Stimulated activated memory B cell treated with anti-CD40 and anti-IgM and Interleukin-4, amounts not matched to agents 10 μg/mL and 1 μg/mL and 100 μg/mL, for 72 hours (primary cell): ENCODE data around the gene CNOT3.
"Not testable (repeated sequence)": the region's sequence is repeated elsewhere in the genome, so short reads cannot be mapped to it uniquely, and the experiment has no call there.

Source experiments
- ATAC-seq: fragments of 150-1000 bp; cut with Tn5 transposase; 2 replicates; pipeline ENCODE4 v1.10.0; 2021
- H3K27ac Mint-ChIP-seq: one replicate; pipeline ENCODE4 v1.8.0; 2022; ENCODE audit warnings: mild to moderate bottlenecking, mixed read lengths
- H3K27me3 Mint-ChIP-seq: one replicate; pipeline ENCODE4 v1.8.0; 2022; ENCODE audit warnings: mixed read lengths
- H3K36me3 Mint-ChIP-seq: one replicate; pipeline ENCODE4 v1.8.0; 2022; ENCODE audit warnings: mixed read lengths
- H3K4me1 Mint-ChIP-seq: one replicate; pipeline ENCODE4 v1.8.0; 2022; ENCODE audit warnings: mixed read lengths
- H3K4me3 Mint-ChIP-seq: one replicate; pipeline ENCODE4 v1.8.0; 2022; ENCODE audit warnings: mild to moderate bottlenecking, moderate library complexity, mixed read lengths
- H3K9me3 Mint-ChIP-seq: one replicate; pipeline ENCODE4 v1.8.0; 2022; ENCODE audit warnings: mixed read lengths

The CNOT3 gene

GRCh38 chr19:54188215-54188871, 50.8 kb downstream of the CNOT3 start:
- Mint-ChIP-seq H3K36me3 (peaks cover 17% of the 10 kb centered on the region), H3K9me3 (no peaks in the 10 kb centered on the region)

GRCh38 chr19:54189145-54189734, 51.7 kb downstream of the CNOT3 start, which contains the start of gene MBOAT7:
TSS of gene MBOAT7 (minus strand) at chr19:54189580. CDS start at chr19:54188508, 1,072 bp downstream.
- Mint-ChIP-seq H3K4me1 (peaks cover 42% of the 10 kb centered on the region), H3K4me3 (peak within 1 kb of the TSS; percentile 87), H3K27me3 (no peaks in the 10 kb centered on the region), H3K9me3 (no peaks in the 10 kb centered on the region), H3K27ac (peak within 1 kb of the TSS; percentile 96), H3K36me3 (peaks cover 11% of the 10 kb centered on the region)
- peak; percentile 35 for ATAC-seq

More at GRCh38 chr19:54188215-54188871, 50.8 kb downstream of the CNOT3 start:
- no peak for ATAC-seq
- H3K4me1 Mint-ChIP-seq, result peaks cover 42% of the 10 kb centered on the region
- H3K27ac Mint-ChIP-seq, result peak overlapping the region; percentile 43
- H3K27me3 Mint-ChIP-seq, result no peaks in the 10 kb centered on the region
- peak overlapping the region; percentile 87 for H3K4me3 Mint-ChIP-seq

DNA sequence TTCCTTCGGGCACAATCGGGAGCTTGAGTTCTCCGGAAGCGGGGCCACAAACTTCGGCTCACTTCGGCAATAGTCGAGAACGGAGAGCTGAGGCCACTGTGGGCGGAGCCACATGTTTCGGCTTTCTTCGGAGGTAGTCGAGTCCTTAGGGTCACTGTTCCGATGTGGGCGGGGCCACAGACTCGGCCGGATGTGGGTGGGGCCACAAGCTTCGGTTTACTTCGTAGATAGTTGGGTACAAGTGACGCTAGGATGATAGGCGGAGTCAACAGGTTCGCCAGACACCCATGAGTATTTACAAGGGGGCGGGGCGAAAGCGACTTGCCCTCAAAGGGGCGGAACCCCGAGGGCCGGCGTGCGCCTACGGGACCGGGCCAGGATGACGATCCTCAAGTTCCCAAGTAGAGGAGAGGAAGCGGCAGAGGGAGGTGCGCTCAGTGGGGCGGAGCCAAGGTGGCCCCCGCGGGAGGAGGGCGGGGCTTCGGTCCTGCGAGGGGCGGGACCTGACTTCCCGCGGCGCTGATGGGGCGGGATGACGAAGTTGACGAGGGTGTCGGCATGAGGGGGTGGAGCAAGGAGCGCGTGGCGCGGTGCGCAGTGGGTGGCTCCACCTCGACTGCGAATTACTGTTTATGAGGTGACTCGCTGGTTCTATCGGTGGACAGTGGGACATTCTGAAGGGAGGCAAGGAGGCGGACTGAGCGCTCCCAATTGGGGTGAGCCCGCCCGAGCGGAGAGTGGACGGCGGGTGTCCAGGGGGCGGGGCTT, 52.4 kb downstream of the CNOT3 start:
- Mint-ChIP-seq H3K9me3 (no peaks in the 10 kb centered on the region), H3K36me3 (peaks cover 10% of the 10 kb centered on the region)
- peak; percentile 79 for ATAC-seq

GRCh38 chr19:54190503-54191010, 53.0 kb downstream of the CNOT3 start:
- peak; percentile 81 for ATAC-seq
- Mint-ChIP-seq H3K27me3 (no peaks in the 10 kb centered on the region), H3K27ac (peak overlapping the region; percentile 96)

More for the DNA sequence above, 52.4 kb downstream of the CNOT3 start:
- peak overlapping the region; percentile 87 for H3K4me3 Mint-ChIP-seq
- H3K27me3 Mint-ChIP-seq, result no peaks in the 10 kb centered on the region
- H3K27ac Mint-ChIP-seq, result peak overlapping the region; percentile 96
- peaks cover 42% of the 10 kb centered on the region for H3K4me1 Mint-ChIP-seq

DNA sequence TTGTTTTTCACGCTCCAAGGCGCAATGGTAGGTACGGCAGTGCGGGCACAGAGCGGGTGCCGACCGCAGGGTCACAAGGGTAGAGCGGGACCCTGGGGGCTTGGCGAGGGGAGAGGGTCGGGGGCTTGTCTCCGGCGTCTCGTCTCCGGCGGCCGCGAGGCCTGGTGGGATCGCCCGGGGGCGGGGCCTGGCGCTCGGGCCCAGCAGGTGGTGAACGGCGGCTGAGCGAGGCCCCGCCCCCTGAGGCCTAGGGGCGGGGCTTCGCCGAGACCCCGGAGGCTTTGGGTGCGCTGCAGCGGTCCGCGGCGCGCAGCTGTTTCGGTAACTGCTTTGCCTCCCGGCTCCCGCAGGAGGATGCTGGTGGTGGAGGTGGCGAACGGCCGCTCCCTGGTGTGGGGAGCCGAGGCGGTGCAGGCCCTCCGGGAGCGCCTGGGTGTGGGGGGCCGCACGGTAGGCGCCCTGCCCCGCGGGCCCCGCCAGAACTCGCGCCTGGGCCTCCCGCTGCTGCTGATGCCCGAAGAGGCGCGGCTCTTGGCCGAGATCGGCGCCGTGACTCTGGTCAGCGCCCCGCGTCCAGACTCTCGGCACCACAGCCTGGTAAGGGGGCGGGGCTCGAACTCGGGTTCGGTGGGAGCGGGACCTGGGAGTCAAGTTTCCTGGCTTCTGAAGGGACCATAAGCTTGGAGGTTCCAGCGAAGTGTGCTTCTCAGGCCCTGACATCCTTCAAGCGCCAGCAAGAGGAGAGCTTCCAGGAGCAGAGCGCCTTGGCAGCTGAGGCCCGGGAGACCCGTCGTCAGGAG, 53.6 kb downstream of the CNOT3 start, which contains the start of gene TSEN34:
Gene TSEN34 (plus strand): TSS at position 298 of the 800 bp plus-strand sequence. CDS start 57 bp downstream, at position 355.
- peak within 1 kb of the TSS; percentile 96 for H3K27ac Mint-ChIP-seq
- ATAC-seq, result peak; percentile 58
- H3K4me1 Mint-ChIP-seq, result peaks cover 42% of the 10 kb centered on the region

More at GRCh38 chr19:54190503-54191010, 53.0 kb downstream of the CNOT3 start:
- peak overlapping the region; percentile 87 for H3K4me3 Mint-ChIP-seq
- peaks cover 42% of the 10 kb centered on the region for H3K4me1 Mint-ChIP-seq
- no peaks in the 10 kb centered on the region for H3K9me3 Mint-ChIP-seq
- peaks cover 17% of the 10 kb centered on the region for H3K36me3 Mint-ChIP-seq

DNA sequence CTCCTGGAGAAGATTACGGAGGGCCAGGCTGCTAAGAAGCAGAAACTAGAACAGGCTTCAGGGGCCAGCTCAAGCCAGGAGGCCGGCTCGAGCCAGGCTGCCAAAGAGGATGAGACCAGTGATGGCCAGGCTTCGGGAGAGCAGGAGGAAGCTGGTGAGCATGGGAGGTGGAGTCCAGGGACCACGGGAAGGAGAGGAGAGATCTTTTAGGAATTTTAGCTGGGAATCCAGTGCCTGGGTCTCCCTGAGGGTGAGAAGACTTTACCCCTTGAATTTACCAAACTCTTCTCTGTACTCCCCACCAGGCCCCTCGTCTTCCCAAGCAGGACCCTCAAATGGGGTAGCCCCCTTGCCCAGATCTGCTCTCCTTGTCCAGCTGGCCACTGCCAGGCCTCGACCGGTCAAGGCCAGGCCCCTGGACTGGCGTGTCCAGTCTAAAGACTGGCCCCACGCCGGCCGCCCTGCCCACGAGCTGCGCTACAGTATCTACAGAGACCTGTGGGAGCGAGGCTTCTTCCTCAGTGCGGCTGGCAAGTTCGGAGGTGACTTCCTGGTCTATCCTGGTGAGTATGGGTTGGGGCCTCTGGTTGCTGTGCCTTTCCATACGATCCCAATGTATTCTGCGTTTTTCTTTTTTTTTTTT, 54.4 kb downstream of the CNOT3 start:
- no peaks in the 10 kb centered on the region for H3K27me3 Mint-ChIP-seq
- H3K9me3 Mint-ChIP-seq, result no peaks in the 10 kb centered on the region
- peak overlapping the region; percentile 87 for H3K4me3 Mint-ChIP-seq
- peaks cover 18% of the 10 kb centered on the region for H3K36me3 Mint-ChIP-seq
- peak overlapping the region; percentile 96 for H3K27ac Mint-ChIP-seq
- no peak for ATAC-seq
- H3K4me1 Mint-ChIP-seq, result peaks cover 39% of the 10 kb centered on the region

More for the DNA sequence above, 53.6 kb downstream of the CNOT3 start, which contains the start of gene TSEN34:
- Mint-ChIP-seq H3K27me3 (no peaks in the 10 kb centered on the region), H3K36me3 (peaks cover 18% of the 10 kb centered on the region), H3K4me3 (peak within 1 kb of the TSS; percentile 87), H3K9me3 (no peaks in the 10 kb centered on the region)

DNA sequence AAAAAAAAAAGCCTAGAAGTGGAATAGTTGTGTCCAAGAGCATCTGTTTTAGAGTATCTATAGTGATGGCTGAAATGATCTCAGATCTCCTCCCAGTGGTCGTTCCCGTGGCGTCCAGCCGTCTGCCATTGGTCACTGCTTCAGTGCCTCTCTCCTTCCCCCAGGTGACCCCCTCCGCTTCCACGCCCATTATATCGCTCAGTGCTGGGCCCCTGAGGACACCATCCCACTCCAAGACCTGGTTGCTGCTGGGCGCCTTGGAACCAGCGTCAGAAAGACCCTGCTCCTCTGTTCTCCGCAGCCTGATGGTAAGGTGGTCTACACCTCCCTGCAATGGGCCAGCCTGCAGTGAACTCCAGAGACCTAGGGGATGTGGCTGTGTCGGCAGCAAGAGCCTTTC, 55.4 kb downstream of the CNOT3 start:
- Mint-ChIP-seq H3K27me3 (no peaks in the 10 kb centered on the region), H3K4me1 (peaks cover 29% of the 10 kb centered on the region), H3K4me3 (no peak overlapping the region), H3K27ac (no peak overlapping the region), H3K9me3 (no peaks in the 10 kb centered on the region), H3K36me3 (peaks cover 18% of the 10 kb centered on the region)
- no peak for ATAC-seq

DNA sequence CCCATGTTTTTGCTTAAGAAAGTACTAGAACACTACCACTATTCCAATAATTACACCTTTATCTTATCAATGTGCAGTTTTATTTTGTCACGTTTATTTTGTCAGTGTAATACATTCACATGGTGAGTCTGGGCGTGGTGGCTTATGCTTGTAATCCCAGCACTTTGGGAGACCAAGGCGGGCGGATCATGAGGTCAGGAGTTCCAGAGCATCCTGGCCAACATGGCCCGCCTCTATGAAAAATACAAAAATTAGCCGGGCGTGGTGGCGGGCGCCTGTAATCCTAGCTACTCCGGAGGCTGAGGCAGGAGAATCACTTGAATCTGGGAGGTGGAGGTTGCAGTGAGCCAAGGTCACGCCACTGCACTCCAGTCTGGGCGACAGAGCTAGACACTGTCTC, 56.9 kb downstream of the CNOT3 start:
- H3K27ac Mint-ChIP-seq, ATAC-seq, H3K4me3 Mint-ChIP-seq, H3K9me3 Mint-ChIP-seq, H3K27me3 Mint-ChIP-seq: not testable (repeated sequence)
- H3K36me3 Mint-ChIP-seq, result peaks cover 18% of the 10 kb centered on the region
- H3K4me1 Mint-ChIP-seq, result peaks cover 24% of the 10 kb centered on the region

DNA sequence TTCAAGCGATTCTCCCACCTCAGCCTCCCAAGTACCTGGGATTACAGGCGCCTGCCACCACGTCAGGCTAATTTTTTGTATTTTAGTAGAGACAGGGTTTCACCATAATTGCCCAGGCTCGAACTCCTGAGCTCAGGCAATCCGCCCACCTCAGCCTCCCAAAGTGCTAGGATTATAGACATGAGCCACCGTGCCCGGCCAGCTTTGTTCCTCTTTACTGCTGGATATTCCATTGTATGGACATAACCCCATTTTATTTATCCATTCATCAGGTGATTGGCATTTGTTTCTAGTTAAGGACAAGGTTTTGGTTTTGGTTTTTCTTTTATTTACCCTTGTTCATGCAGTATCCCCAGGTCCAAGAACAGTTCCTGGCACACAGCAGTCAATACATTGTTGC, 59.0 kb downstream of the CNOT3 start:
- Mint-ChIP-seq H3K9me3 (no peaks in the 10 kb centered on the region), H3K27me3 (no peaks in the 10 kb centered on the region), H3K27ac (no peak overlapping the region), H3K4me3 (no peak overlapping the region), H3K4me1 (peaks cover 26% of the 10 kb centered on the region), H3K36me3 (peaks cover 29% of the 10 kb centered on the region)
- no peak for ATAC-seq

DNA sequence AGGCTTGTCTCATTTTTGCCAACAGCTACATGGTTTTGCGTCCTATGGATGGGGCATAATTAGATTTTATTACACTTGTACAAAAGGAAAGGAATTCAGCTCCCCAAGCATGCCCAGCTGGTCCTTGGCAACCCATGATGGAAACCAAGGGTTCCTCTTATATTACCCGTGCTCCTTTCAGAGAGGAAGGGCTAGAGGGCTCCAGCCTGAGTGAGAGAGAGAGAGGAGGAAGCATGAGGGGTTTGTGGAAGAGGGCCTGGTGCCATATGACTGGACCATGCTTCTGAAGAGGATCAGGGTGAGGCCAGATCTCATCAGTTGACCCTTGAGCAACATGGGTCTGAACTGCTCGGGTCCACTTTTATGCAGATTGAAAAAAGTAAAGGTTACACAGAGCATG, 59.6 kb downstream of the CNOT3 start:
- Mint-ChIP-seq H3K27ac (no peak overlapping the region), H3K4me1 (peaks cover 26% of the 10 kb centered on the region), H3K27me3 (no peaks in the 10 kb centered on the region), H3K36me3 (peaks cover 34% of the 10 kb centered on the region), H3K9me3 (no peaks in the 10 kb centered on the region), H3K4me3 (no peak overlapping the region)
- ATAC-seq, result no peak

GRCh38 chr19:54199401-54199800, 61.8 kb downstream of the CNOT3 start:
- Mint-ChIP-seq H3K9me3 (no peaks in the 10 kb centered on the region), H3K36me3 (peaks cover 48% of the 10 kb centered on the region), H3K27me3 (no peaks in the 10 kb centered on the region), H3K4me3 (peak overlapping the region; percentile 70), H3K4me1 (peaks cover 36% of the 10 kb centered on the region), H3K27ac (peak overlapping the region; percentile 95)
- ATAC-seq, result no peak

DNA sequence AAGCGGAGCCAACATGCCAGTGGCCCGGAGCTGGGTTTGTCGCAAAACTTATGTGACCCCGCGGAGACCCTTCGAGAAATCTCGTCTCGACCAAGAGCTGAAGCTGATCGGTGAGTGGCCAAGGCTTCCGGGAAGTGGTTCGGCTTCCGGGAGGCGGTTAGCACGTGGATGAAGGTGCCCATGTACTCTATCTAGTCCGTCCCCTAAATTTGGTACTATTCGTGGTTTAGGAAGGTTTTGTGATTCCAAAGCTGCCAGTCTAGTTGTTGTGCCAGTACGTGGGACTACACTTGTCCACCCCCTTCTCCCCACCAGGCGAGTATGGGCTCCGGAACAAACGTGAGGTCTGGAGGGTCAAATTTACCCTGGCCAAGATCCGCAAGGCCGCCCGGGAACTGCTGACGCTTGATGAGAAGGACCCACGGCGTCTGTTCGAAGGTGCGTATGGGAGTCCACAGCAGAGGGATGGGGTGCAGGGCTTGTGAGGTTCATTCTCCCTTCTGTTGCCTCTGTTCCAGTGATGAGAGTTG, 63.7 kb downstream of the CNOT3 start:
- H3K4me1 Mint-ChIP-seq, result peaks cover 54% of the 10 kb centered on the region
- no peak for ATAC-seq

DNA sequence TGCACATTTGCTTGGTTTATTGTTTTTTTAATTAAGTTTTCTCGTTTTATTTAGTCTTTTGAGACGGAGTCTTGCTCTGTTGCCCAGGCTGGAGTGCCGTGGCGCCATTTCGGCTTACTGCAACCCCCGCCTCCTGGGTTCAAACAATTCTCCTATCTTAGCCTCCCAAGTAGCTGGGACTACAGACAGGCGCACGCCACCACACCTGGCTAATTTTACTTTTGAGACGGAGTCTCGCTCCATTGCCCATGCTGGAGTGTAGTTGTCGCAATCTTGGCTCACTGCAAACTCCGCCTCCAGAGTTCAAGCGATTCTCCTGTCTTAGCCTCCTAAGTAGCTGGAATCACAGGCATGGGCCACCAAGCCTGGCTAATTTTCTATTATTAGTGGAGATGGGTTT, 64.4 kb downstream of the CNOT3 start:
- Mint-ChIP-seq H3K27me3 (no peaks in the 10 kb centered on the region), H3K27ac (peak overlapping the region; percentile 95), H3K4me1 (peaks cover 61% of the 10 kb centered on the region), H3K4me3 (peak overlapping the region; percentile 97), H3K36me3 (peaks cover 61% of the 10 kb centered on the region), H3K9me3 (no peaks in the 10 kb centered on the region)
- ATAC-seq, result no peak

More for the DNA sequence above, 63.7 kb downstream of the CNOT3 start:
- peak overlapping the region; percentile 97 for H3K4me3 Mint-ChIP-seq
- H3K9me3 Mint-ChIP-seq, result no peaks in the 10 kb centered on the region
- peak overlapping the region; percentile 95 for H3K27ac Mint-ChIP-seq
- no peaks in the 10 kb centered on the region for H3K27me3 Mint-ChIP-seq
- peaks cover 54% of the 10 kb centered on the region for H3K36me3 Mint-ChIP-seq

DNA sequence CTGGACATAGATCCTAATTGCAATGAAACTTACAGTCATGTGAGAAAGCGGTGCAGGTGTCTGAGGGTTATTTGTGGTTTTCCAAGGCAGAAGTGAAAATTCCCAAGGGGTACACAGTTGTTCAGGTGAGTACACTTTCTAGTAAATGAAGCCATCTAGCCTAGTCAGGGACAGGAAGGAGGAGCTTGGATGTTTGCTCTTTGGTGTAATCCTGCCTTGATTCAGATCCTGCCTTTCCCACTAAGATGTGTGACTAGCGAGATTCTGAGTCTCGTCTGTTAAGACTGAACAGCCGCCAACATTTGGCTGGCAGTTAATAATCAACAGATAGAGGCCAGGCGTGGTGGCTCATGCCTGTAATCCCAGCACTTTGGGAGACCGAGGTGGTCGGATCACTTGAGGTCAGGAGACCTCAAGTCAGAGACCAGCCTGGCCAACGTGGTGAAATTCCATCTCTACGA, 65.6 kb downstream of the CNOT3 start:
- peak overlapping the region; percentile 60 for H3K27ac Mint-ChIP-seq

More for the DNA sequence above, 65.6 kb downstream of the CNOT3 start:
- H3K36me3 Mint-ChIP-seq, result peaks cover 72% of the 10 kb centered on the region
- peaks cover 73% of the 10 kb centered on the region for H3K4me1 Mint-ChIP-seq
- ATAC-seq, result no peak
- no peaks in the 10 kb centered on the region for H3K9me3 Mint-ChIP-seq
- H3K4me3 Mint-ChIP-seq, result peak overlapping the region; percentile 97
- no peaks in the 10 kb centered on the region for H3K27me3 Mint-ChIP-seq
